Gastroesophageal sphincter (tissue), 4 donors: Measurements from ENCODE around the gene SUN1. TPM values are rescaled to one million over a fixed set of nuclear protein-coding genes. Genes with fewer than 3 reads are reported as not detected.
"Not testable (repeated sequence)": the region's sequence is repeated elsewhere in the genome, so short reads cannot be mapped to it uniquely, and the experiment has no call there.

ENCODE experiments used
- ATAC-seq: fragments of 150-250 bp; one replicate; pipeline ENCODE4 v1.9.1; 2016; ENCODE audit warnings: mild to moderate bottlenecking, moderate library complexity
- H3K27ac ChIP-seq, 4 donors: fragments of 200-600 bp; sonication (generic) in 3 of 4; 1 replicate in 3 of 4; 2 replicates in 1 of 4; pipeline ENCODE4 v1.5.1; 2016 to 2019
- H3K27me3 ChIP-seq: fragments of 200-600 bp; sonication (generic); one replicate; pipeline ENCODE4 v1.5.1; 2019
- H3K36me3 ChIP-seq, 2 donors: fragments of 200-600 bp; sonication (generic); one replicate each; pipeline ENCODE4 v1.5.1; 2019; ENCODE audit warnings: control low read depth in 1 of 2
- H3K4me1 ChIP-seq, 3 donors: fragments of 200-600 bp; sonication (generic); 1 replicate in 2 of 3; 2 replicates in 1 of 3; pipeline ENCODE4 v1.5.1; 2016 to 2019; ENCODE audit warnings: control low read depth in 2 of 3
- H3K4me3 ChIP-seq, 2 donors: fragments of 200-600 bp; sonication (generic); one replicate each; pipeline ENCODE4 v1.5.1; 2019; ENCODE audit warnings: mild to moderate bottlenecking in 1 of 2, moderate library complexity in 1 of 2
- H3K9me3 ChIP-seq, 3 donors: fragments of 200-600 bp; sonication (generic); one replicate each; pipeline ENCODE4 v1.5.1; 2017 to 2019; ENCODE audit warnings: control low read depth in 2 of 3
- CTCF ChIP-seq, 4 experiments: fragments of 200-600 bp in 2 of 4; fragments of 450-650 bp in 2 of 4; sonication (generic) in 1 of 4; IDR thresholded peaks; one replicate each; pipeline ENCODE4 v1.5.1; 2017 to 2019; ENCODE audit warnings: antibody characterized with exemption in 4 of 4, mild to moderate bottlenecking in 2 of 4, moderate library complexity in 2 of 4
- EP300 ChIP-seq: sonication (generic); formaldehyde crosslinking; IDR thresholded peaks from one replicate; pipeline ENCODE4 v1.6.1; 2017; ENCODE audit warnings: antibody characterized with exemption, mild to moderate bottlenecking
- POLR2A ChIP-seq, 2 donors: fragments of 450-650 bp; IDR thresholded peaks; one replicate each; pipeline ENCODE4 v1.6.1; 2017; ENCODE audit warnings: antibody characterized with exemption in 2 of 2, mild to moderate bottlenecking in 2 of 2, moderate library complexity in 1 of 2
- POLR2AphosphoS5 ChIP-seq: sonication (generic); formaldehyde crosslinking; IDR thresholded peaks from one replicate; pipeline ENCODE4 v1.6.1; 2017; ENCODE audit warnings: antibody characterized with exemption
- WGBS, 2 donors: methylation state at CpG; one replicate each; pipeline ENCODE4 v1.1.5; 2018; ENCODE audit warnings: low coverage in 1 of 2; 5-methylcytosine and 5-hydroxymethylcytosine counted together
- total RNA-seq, 4 donors: library from RNA; depleted of rRNA; stranded (reverse); fragments of >200 nt; gene quantifications; one replicate each; pipeline ENCODE4 v1.1.0, GENCODE V29; 2016

Gene SUN1
- total RNA-seq, 4 donors from 2014 or later = 151 to 261 (median 231) TPM

DNA sequence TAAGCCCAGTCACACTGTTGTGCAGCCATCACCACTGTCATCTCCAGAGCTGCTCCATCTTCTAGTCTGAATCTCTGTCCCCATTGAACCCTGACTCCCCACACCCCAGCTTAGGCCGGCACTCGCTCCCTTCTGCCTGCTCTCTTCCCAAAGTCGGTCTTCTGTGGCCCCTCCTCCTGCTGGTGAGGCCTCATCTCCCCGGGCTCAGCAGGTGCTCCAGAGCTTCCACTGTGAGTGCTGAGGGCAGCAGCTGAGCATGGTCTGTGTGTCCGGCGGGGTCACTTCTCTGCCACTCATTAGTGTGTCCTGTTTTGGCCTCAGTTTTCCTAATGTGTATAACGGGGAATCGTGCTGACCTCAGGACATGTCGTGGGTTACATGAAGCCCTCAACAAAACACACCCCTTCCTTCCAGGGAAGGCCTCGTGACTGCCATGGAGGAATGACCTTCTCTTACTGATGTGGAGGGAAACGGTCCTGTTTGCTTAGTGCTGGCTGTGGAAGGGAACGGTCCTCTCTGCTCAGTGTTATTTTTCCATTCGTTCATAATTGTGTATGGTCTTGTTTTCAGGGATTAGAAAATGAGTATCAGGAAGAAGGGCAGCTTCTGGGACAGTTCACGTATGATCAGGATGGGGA, 39.7 kb downstream of the SUN1 start:
- H3K36me3 ChIP-seq = peaks cover 0 to 53% of the 10 kb centered on the region in 2 donors
- peak overlapping the region; percentile 41 to 97 (median 78) for H3K27ac ChIP-seq
- ATAC-seq = no peak
- no peak for TF ChIP-seq CTCF (IDR thresholded peaks at IDR 0.05)
- TF ChIP-seq POLR2AphosphoS5 = no peak
- TF ChIP-seq EP300 = no peak
- TF ChIP-seq POLR2A (IDR thresholded peaks at IDR 0.05) = no peak
- WGBS, 2 donors = 53 to 65% methylated on average over 6 to 7 of the region's 14 CpGs
- no peaks in the 10 kb centered on the region for H3K27me3 ChIP-seq
- peaks cover 2 to 74% (median 31%) of the 10 kb centered on the region in 3 donors for H3K4me1 ChIP-seq
- H3K9me3 ChIP-seq = no peaks in the 10 kb centered on the region
- no peak overlapping the region for H3K4me3 ChIP-seq

DNA sequence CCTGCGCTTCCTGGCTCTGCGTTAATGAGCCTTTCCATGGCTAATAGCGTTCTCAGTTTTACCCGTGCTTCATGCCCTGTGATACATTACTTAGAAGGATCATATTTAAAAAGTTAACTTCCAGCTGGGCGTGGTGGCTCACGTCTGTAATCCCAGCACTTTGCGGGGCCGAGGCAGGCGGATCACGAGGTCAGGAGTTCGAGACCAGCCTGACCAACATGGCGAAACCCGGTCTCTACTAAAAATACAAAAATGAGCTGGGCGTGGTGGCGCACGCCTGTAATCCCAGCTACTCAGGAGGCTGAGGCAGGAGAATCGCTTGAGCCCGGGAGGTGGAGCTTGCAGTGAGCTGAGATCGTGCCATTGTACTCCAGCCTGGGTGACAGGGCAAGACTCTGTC, 40.4 kb downstream of the SUN1 start:
- 87 to 89% methylated on average over 9 to 11 of the region's 19 CpGs for WGBS, 2 donors
- H3K27me3 ChIP-seq, H3K9me3 ChIP-seq, H3K4me3 ChIP-seq, ATAC-seq: not testable (repeated sequence)
- Histone ChIP-seq H3K27ac (peak overlapping the region; percentile 69 to 97 (median 81)), H3K4me1 (peaks cover 2 to 72% (median 24%) of the 10 kb centered on the region in 3 donors), H3K36me3 (peaks cover 0 to 47% of the 10 kb centered on the region in 2 donors)

DNA sequence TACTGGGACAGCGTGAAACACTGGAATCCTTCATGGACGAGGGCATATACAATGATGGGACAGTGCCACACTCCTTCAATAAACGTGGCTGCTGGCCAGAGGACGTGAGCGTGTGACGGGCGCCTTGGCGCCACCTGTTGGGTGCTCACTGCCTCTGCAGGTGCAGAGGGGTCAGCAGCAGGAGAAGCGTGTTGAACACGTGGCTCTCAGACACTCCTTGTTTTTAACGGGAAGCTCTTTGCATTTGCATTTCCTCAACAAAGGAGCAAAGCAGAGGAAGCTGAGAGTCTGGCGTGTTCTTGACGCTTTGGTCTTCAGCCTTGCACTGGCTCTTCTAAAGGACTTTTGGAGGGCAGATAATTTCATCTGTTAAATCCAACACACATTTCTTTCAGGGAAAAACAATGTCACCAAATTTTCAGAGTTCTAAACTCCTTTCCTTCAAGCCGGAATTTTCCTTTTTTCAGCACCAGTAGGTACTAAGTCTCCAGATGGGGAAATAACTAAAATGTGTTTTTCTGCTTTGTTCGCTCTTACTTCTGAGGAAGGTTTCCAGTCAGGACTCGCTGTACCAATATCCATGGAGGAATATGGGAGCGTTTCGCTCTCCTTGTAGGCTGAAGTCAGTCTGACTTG, 41.2 kb downstream of the SUN1 start:
- peak; percentile 43 for ATAC-seq
- H3K27ac ChIP-seq = peak overlapping the region; percentile 69 to 97 (median 81)
- TF ChIP-seq CTCF (IDR thresholded peaks at IDR 0.05) (peak in 3 of 4 experiments; percentile 94 to 97 (median 96)), POLR2A (IDR thresholded peaks at IDR 0.05) (no peak), POLR2AphosphoS5 (peak; percentile 91), EP300 (no peak)
- 8 to 18% methylated on average over 6 to 18 of the region's 18 CpGs for WGBS, 2 donors
- no peaks in the 10 kb centered on the region for H3K9me3 ChIP-seq
- peaks cover 0 to 40% of the 10 kb centered on the region in 2 donors for H3K36me3 ChIP-seq
- peaks cover 2 to 72% (median 25%) of the 10 kb centered on the region in 3 donors for H3K4me1 ChIP-seq
- H3K27me3 ChIP-seq = no peaks in the 10 kb centered on the region
- no peak overlapping the region for H3K4me3 ChIP-seq

DNA sequence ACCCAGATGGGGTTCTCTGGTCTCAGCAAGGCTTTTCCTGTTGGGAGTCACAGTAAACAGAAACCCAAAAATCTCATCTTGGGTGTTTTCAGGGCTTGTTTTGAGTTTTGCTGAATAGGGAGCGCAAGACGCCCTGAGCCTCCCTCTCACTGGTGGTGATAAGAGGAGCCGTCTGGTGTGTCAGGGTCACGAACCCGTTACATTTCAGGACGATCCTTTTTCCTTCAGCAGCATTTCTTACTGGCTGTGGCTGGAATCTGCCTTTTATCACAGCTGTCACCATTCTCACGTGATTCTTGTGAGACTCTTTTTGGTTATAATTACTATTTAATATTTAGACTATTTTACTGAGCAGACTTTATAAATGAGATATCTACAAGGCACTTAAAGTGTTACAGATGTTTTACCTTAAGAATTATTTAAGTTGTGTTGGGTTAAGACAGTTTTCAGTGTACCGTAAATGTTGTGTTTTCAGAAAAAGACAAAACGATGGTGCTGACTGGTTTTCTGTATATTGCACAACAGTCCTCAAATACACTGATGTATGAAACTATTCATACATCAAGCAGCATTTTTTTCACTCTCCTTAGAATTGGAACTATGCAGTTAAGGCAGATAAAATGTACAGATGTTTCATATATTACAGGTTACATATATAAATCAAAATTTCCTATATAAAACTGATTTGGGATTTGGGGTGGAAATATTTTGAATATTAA, 41.9 kb downstream of the SUN1 start:
- H3K4me3 ChIP-seq = no peak overlapping the region
- H3K27ac ChIP-seq = peak overlapping the region; percentile 69 to 97 (median 81)
- peaks cover 2 to 74% (median 30%) of the 10 kb centered on the region in 3 donors for H3K4me1 ChIP-seq
- no peaks in the 10 kb centered on the region for H3K9me3 ChIP-seq
- H3K36me3 ChIP-seq = peaks cover 0 to 38% of the 10 kb centered on the region in 2 donors
- WGBS, 2 donors = 51 to 56% methylated on average over 7 to 9 of the region's 9 CpGs
- ATAC-seq = no peak
- H3K27me3 ChIP-seq = no peaks in the 10 kb centered on the region
- TF ChIP-seq CTCF (IDR thresholded peaks at IDR 0.05) = no peak
- no peak for TF ChIP-seq POLR2AphosphoS5
- no peak for TF ChIP-seq EP300
- no peak for TF ChIP-seq POLR2A (IDR thresholded peaks at IDR 0.05)

DNA sequence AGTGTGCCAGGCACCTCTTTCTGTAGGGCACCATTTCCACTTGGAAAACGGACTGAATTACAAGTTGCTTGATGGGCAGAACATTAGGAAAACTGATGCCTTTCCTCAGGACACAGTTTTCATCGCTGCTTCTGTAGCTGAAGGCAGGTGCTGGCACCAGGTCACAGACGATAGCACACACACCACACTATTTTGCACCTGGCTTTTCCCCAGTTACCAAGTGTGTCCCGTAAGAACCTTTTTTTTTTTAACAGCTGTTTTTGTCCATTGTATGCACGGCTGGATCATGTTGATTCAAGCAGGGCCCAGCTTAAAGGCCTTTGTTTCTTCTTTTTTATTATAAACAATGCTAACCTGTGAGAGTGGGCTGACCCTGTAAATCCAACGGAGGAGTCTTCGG, 42.8 kb downstream of the SUN1 start:
- H3K36me3 ChIP-seq = peaks cover 0 to 29% of the 10 kb centered on the region in 2 donors
- no peaks in the 10 kb centered on the region for H3K9me3 ChIP-seq
- no peak for TF ChIP-seq EP300
- TF ChIP-seq CTCF (IDR thresholded peaks at IDR 0.05) = no peak
- TF ChIP-seq POLR2AphosphoS5 = no peak
- TF ChIP-seq POLR2A (IDR thresholded peaks at IDR 0.05) = no peak
- H3K27ac ChIP-seq = peak overlapping the region; percentile 39 to 97 (median 86)
- peaks cover 2 to 75% (median 35%) of the 10 kb centered on the region in 3 donors for H3K4me1 ChIP-seq
- ATAC-seq = no peak
- no peaks in the 10 kb centered on the region for H3K27me3 ChIP-seq
- H3K4me3 ChIP-seq = no peak overlapping the region
- 24 to 58% methylated on average over 3 to 5 of the region's 7 CpGs for WGBS, 2 donors
